Measurements from ENCODE around the gene ATP11A.

Gene ATP11A

GRCh38 chr13:112852392-112852791 lies 162.6 kb downstream of the ATP11A start:
- TF ChIP-seq, protein P1, sequence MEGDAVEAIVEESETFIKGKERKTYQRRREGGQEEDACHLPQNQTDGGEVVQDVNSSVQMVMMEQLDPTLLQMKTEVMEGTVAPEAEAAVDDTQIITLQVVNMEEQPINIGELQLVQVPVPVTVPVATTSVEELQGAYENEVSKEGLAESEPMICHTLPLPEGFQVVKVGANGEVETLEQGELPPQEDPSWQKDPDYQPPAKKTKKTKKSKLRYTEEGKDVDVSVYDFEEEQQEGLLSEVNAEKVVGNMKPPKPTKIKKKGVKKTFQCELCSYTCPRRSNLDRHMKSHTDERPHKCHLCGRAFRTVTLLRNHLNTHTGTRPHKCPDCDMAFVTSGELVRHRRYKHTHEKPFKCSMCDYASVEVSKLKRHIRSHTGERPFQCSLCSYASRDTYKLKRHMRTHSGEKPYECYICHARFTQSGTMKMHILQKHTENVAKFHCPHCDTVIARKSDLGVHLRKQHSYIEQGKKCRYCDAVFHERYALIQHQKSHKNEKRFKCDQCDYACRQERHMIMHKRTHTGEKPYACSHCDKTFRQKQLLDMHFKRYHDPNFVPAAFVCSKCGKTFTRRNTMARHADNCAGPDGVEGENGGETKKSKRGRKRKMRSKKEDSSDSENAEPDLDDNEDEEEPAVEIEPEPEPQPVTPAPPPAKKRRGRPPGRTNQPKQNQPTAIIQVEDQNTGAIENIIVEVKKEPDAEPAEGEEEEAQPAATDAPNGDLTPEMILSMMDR (IDR thresholded peaks at IDR 0.05), result no peak

GRCh38 chr13:112852808-112853207 lies 163.0 kb downstream of the ATP11A start:
- TF ChIP-seq, protein P1 (IDR thresholded peaks at IDR 0.05), result no peak

DNA sequence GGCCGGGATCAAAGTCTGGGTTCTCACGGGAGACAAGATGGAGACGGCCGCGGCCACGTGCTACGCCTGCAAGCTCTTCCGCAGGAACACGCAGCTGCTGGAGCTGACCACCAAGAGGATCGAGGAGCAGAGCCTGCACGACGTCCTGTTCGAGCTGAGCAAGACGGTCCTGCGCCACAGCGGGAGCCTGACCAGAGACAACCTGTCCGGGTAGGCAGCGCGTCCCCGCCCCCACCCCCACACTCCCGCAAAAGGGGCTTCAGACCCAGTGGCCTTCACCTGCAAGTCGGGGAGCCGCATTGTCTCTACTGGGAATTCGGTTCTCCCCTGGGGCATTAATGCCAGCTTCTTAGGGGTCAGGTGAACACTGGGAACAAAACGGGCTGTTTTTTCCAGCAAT lies 164.5 kb downstream of the ATP11A start:
- TF ChIP-seq, protein P1 (IDR thresholded peaks at IDR 0.05), result no peak

DNA sequence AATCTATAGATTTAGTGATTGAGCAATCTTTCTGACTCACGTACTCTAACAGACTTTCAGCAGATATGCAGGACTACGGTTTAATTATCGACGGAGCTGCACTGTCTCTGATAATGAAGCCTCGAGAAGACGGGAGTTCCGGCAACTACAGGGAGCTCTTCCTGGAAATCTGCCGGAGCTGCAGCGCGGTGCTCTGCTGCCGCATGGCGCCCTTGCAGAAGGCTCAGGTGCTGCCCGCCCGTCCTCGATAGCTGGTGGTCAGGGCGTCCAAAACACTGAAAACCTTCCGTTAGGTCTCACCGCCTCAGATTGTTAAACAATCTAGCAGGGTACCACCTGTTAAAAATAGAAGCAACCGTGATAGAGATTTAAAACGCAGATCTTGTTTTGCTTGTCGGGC lies 166.0 kb downstream of the ATP11A start:
- TF ChIP-seq, protein P1 (IDR thresholded peaks at IDR 0.05), result no peak

- TF ChIP-seq, protein P1 (IDR thresholded peaks at IDR 0.05), result no peak
Observed at GRCh38 chr13:112857914-112858490, 168.2 kb downstream of the ATP11A start.

- TF ChIP-seq, protein P1 (IDR thresholded peaks at IDR 0.05), result no peak
Observed at GRCh38 chr13:112859128-112859816, 169.4 kb downstream of the ATP11A start.

- TF ChIP-seq, protein P1 (IDR thresholded peaks at IDR 0.05), result no peak
Observed at GRCh38 chr13:112859817-112860190, 170.0 kb downstream of the ATP11A start.
